HFFc6 (cell line): ENCODE results near the gene TBK1. TPM values are rescaled to one million over a fixed set of nuclear protein-coding genes. Genes with fewer than 3 reads are reported as not detected.

Experiments
- DNase-seq: peaks from one replicate; pipeline ENCODE4 v3.0.0-alpha.2; 2018
- H3K27ac Mint-ChIP-seq: 2 replicates; pipeline ENCODE4 v1.8.0; 2020; ENCODE audit warnings: mild to moderate bottlenecking, mixed read lengths
- H3K27me3 Mint-ChIP-seq: 2 replicates; pipeline ENCODE4 v1.8.0; 2021; ENCODE audit warnings: mild to moderate bottlenecking, moderate library complexity, mixed read lengths; ENCODE audit not compliant: insufficient read depth
- H3K36me3 Mint-ChIP-seq: 2 replicates; pipeline ENCODE4 v1.8.0; 2021; ENCODE audit warnings: low read depth, mixed read lengths
- H3K4me1 Mint-ChIP-seq: 2 replicates; pipeline ENCODE4 v1.8.0; 2020; ENCODE audit warnings: low read depth, mixed read lengths
- H3K4me3 Mint-ChIP-seq: 2 replicates; pipeline ENCODE4 v1.8.0; 2020; ENCODE audit warnings: mild to moderate bottlenecking, moderate library complexity, mixed read lengths
- H3K9me3 Mint-ChIP-seq: 2 replicates; pipeline ENCODE4 v1.8.0; 2020; ENCODE audit warnings: mild to moderate bottlenecking, mixed read lengths
- CTCF ChIP-seq: fragments of 200-600 bp; sonication (generic); IDR thresholded peaks from 2 replicates; pipeline ENCODE4 v1.5.0; 2021; ENCODE audit warnings: antibody characterized with exemption, mild to moderate bottlenecking
- total RNA-seq, 6 experiments: library from RNA; stranded (reverse); fragmentation: NEBNext Ultra II Directional; extraction: Animal tissue kit (Norgen Biotek cat#: 25700); gene quantifications; 2 replicates in 1 of 6; 3 replicates in 5 of 6; pipeline ENCODE4 v1.2.3, GENCODE V29; 2021

The TBK1 gene
- total RNA-seq, 6 experiments from 2014 or later: 20.2 to 23.8 (median 21.0) TPM

GRCh38 chr12:64419696-64420095 lies 32.2 kb upstream of the TBK1 start:
- no peak for DNase-seq
- no peak overlapping the region for H3K27ac Mint-ChIP-seq
- no peaks in the 10 kb centered on the region for H3K4me1 Mint-ChIP-seq
- peaks cover 25% of the 10 kb centered on the region for H3K36me3 Mint-ChIP-seq
- no peaks in the 10 kb centered on the region for H3K27me3 Mint-ChIP-seq
- no peak overlapping the region for H3K4me3 Mint-ChIP-seq
- no peak for TF ChIP-seq CTCF
- H3K9me3 Mint-ChIP-seq: no peaks in the 10 kb centered on the region

GRCh38 chr12:64427988-64428387 lies 23.9 kb upstream of the TBK1 start:
- peaks cover 66% of the 10 kb centered on the region for H3K36me3 Mint-ChIP-seq
- TF ChIP-seq CTCF: no peak

GRCh38 chr12:64428956-64429355 lies 23.0 kb upstream of the TBK1 start:
- H3K27me3 Mint-ChIP-seq: peaks cover 1% of the 10 kb centered on the region; the same call in 1 of the 2 replicates
- H3K9me3 Mint-ChIP-seq: no peaks in the 10 kb centered on the region
- H3K4me1 Mint-ChIP-seq: peaks cover 23% of the 10 kb centered on the region
- no peak overlapping the region for H3K4me3 Mint-ChIP-seq
- DNase-seq: no peak
- H3K36me3 Mint-ChIP-seq: peaks cover 69% of the 10 kb centered on the region
- TF ChIP-seq CTCF: no peak
- H3K27ac Mint-ChIP-seq: no peak overlapping the region

More at GRCh38 chr12:64427988-64428387, 23.9 kb upstream of the TBK1 start:
- DNase-seq: no peak
- H3K27me3 Mint-ChIP-seq: peaks cover 1% of the 10 kb centered on the region; the same call in 1 of the 2 replicates
- H3K9me3 Mint-ChIP-seq: no peaks in the 10 kb centered on the region
- H3K27ac Mint-ChIP-seq: no peak overlapping the region
- H3K4me1 Mint-ChIP-seq: peaks cover 23% of the 10 kb centered on the region
- no peak overlapping the region for H3K4me3 Mint-ChIP-seq

GRCh38 chr12:64430886-64431285 lies 21.0 kb upstream of the TBK1 start:
- Mint-ChIP-seq H3K4me1 (peaks cover 23% of the 10 kb centered on the region), H3K27me3 (peaks cover 1% of the 10 kb centered on the region; the same call in 1 of the 2 replicates), H3K9me3 (no peaks in the 10 kb centered on the region), H3K36me3 (peaks cover 67% of the 10 kb centered on the region), H3K4me3 (no peak overlapping the region), H3K27ac (peak overlapping the region; percentile 59)
- peak; percentile 2 for DNase-seq
- TF ChIP-seq CTCF: no peak

- H3K27ac Mint-ChIP-seq: peak overlapping the region; percentile 43; the same call in 1 of the 2 replicates
- no peak overlapping the region for H3K4me3 Mint-ChIP-seq
Measured at GRCh38 chr12:64431791-64432190, 20.1 kb upstream of the TBK1 start.

More at GRCh38 chr12:64431791-64432190, 20.1 kb upstream of the TBK1 start:
- peaks cover 23% of the 10 kb centered on the region for H3K4me1 Mint-ChIP-seq
- H3K9me3 Mint-ChIP-seq: no peaks in the 10 kb centered on the region
- no peak for TF ChIP-seq CTCF
- H3K27me3 Mint-ChIP-seq: peaks cover 1% of the 10 kb centered on the region; the same call in 1 of the 2 replicates
- no peak for DNase-seq
- H3K36me3 Mint-ChIP-seq: peaks cover 69% of the 10 kb centered on the region
